ENCODE measurements around the gene RXFP4.

DNA sequence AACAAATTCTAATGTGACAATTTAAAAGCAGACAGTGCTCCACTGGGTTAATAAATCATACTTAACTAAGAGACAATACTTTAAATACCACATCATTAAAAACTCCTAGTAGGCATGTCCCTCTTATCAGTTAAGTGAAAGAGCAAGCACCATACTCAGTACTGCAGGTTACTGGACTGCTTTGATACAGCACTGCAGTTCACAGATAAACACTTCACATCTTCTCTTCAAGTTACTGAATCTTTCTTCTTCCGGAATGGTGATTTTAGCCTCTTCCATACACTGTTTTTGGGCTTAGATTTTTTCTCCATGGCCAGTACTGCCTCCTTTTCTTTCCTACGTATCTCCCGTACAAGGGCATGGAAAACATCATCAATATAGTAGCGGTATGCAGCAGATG, 41.3 kb upstream of the RXFP4 start:
- TF ChIP-seq, protein P1, sequence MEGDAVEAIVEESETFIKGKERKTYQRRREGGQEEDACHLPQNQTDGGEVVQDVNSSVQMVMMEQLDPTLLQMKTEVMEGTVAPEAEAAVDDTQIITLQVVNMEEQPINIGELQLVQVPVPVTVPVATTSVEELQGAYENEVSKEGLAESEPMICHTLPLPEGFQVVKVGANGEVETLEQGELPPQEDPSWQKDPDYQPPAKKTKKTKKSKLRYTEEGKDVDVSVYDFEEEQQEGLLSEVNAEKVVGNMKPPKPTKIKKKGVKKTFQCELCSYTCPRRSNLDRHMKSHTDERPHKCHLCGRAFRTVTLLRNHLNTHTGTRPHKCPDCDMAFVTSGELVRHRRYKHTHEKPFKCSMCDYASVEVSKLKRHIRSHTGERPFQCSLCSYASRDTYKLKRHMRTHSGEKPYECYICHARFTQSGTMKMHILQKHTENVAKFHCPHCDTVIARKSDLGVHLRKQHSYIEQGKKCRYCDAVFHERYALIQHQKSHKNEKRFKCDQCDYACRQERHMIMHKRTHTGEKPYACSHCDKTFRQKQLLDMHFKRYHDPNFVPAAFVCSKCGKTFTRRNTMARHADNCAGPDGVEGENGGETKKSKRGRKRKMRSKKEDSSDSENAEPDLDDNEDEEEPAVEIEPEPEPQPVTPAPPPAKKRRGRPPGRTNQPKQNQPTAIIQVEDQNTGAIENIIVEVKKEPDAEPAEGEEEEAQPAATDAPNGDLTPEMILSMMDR (conservative IDR thresholded peaks at IDR 0.05; ENCODE audit: low read length) = no peak
- no peak for TF ChIP-seq EZH2phosphoT487 (IDR thresholded peaks at IDR 0.05; ENCODE audit: borderline replicate concordance)

Data from Loucy (cell line).